Smooth muscle cell (in vitro differentiated cells): ENCODE results near the gene KIR2DL4. TPM values are rescaled to one million over a fixed set of nuclear protein-coding genes. Genes with fewer than 3 reads are reported as not detected.
"Not testable (repeated sequence)": the region's sequence is repeated elsewhere in the genome, so short reads cannot be mapped to it uniquely, and the experiment has no call there.

ENCODE experiments used
- DNase-seq: peaks from one replicate; lab custom pipeline; 2025; ENCODE audit not compliant: unreplicated experiment; lab: John Stamatoyannopoulos, UW
- H2AFZ ChIP-seq: fragments of 200-600 bp; sonication (generic); 2 replicates; pipeline ENCODE4 v1.6.0; 2016; ENCODE audit warnings: antibody characterized with exemption, low read depth, mild to moderate bottlenecking
- H3F3A ChIP-seq: fragments of 200-600 bp; sonication (generic); 2 replicates; pipeline ENCODE4 v1.6.0; 2017; ENCODE audit warnings: antibody characterized with exemption, low read depth
- H3K27ac ChIP-seq: fragments of 200-600 bp; sonication (generic); 2 replicates; pipeline ENCODE4 v1.5.1; 2016; ENCODE audit warnings: low read depth, mild to moderate bottlenecking
- H3K27me3 ChIP-seq: fragments of 200-600 bp; sonication (generic); 2 replicates; pipeline ENCODE4 v1.6.1; 2016; ENCODE audit warnings: low read depth, mild to moderate bottlenecking
- H3K36me3 ChIP-seq: fragments of 200-600 bp; sonication (generic); 2 replicates; pipeline ENCODE4 v1.5.1; 2016; ENCODE audit warnings: low read depth
- H3K4me1 ChIP-seq: fragments of 200-600 bp; sonication (generic); 2 replicates; pipeline ENCODE4 v1.5.1; 2016; ENCODE audit warnings: low read depth
- H3K4me2 ChIP-seq: fragments of 200-600 bp; sonication (generic); 2 replicates; pipeline ENCODE4 v1.6.0; 2016; ENCODE audit warnings: mild to moderate bottlenecking
- H3K4me3 ChIP-seq: fragments of 200-600 bp; sonication (generic); 2 replicates; pipeline ENCODE4 v1.5.1; 2016; ENCODE audit warnings: mild to moderate bottlenecking
- H3K79me2 ChIP-seq: fragments of 200-600 bp; sonication (generic); 2 replicates; pipeline ENCODE4 v1.6.0; 2016; ENCODE audit warnings: low read depth, mild to moderate bottlenecking
- H3K9ac ChIP-seq: fragments of 200-600 bp; sonication (generic); 2 replicates; pipeline ENCODE4 v1.6.0; 2016; ENCODE audit warnings: low read depth
- H3K9me3 ChIP-seq: fragments of 200-600 bp; sonication (generic); replicated peaks from 2 replicates; pipeline ENCODE4 v1.5.1; 2016; ENCODE audit warnings: low read depth
- H4K20me1 ChIP-seq: fragments of 200-600 bp; sonication (generic); 2 replicates; pipeline ENCODE4 v1.6.0; 2016; ENCODE audit warnings: low read depth
- CTCF ChIP-seq: fragments of 200-600 bp; sonication (generic); IDR thresholded peaks from 2 replicates; pipeline ENCODE4 v1.5.1; 2017; ENCODE audit warnings: borderline replicate concordance, mild to moderate bottlenecking, antibody characterized with exemption; ENCODE audit not compliant: insufficient read depth, poor library complexity, severe bottlenecking
- WGBS: methylation state at CpG from one replicate; pipeline ENCODE4 v1.1.7; 2016; ENCODE audit warnings: low lambda C conversion rate; 5-methylcytosine and 5-hydroxymethylcytosine counted together
- polyA plus RNA-seq: library from polyadenylated mRNA; unstranded; fragments of >200 nt; fragmentation: Nextera tagmentation; extraction: Ambion mirVana; gene quantifications from 2 replicates; pipeline ENCODE4 v1.2.1, GENCODE V29; 2016
- total RNA-seq: library from RNA; depleted of rRNA; stranded (reverse); fragments of >200 nt; gene quantifications from 2 replicates; pipeline ENCODE4 v1.2.3, GENCODE V29; 2014

Gene KIR2DL4
- total and polyA plus RNA-seq, 2 experiments from 2014 or later = not detected

- not testable (repeated sequence) for H3F3A ChIP-seq
These were observed 46.7 kb downstream of the KIR2DL4 start, which contains the start of gene KIR3DL2 for GRCh38 chr19:54850061-54850640. TSS of gene KIR3DL2 (plus strand) at chr19:54850443. CDS start at chr19:54850476, 33 bp downstream.

GRCh38 chr19:54850930-54851329, 47.5 kb downstream of the KIR2DL4 start:
- Histone ChIP-seq H3K4me2 (no peak overlapping the region), H3K9ac (no peak overlapping the region), H3K9me3 (no peaks in the 10 kb centered on the region), H4K20me1 (no peaks in the 10 kb centered on the region), H3K27ac (no peak overlapping the region), H3K36me3 (no peaks in the 10 kb centered on the region), H2AFZ (no peak overlapping the region), H3K4me1 (no peaks in the 10 kb centered on the region), H3K27me3 (no peaks in the 10 kb centered on the region), H3K79me2 (no peaks in the 10 kb centered on the region), H3K4me3 (no peak overlapping the region), H3F3A (no peaks in the 10 kb centered on the region)
- 42% methylated on average over 2 of the region's 2 CpGs for WGBS
- TF ChIP-seq CTCF = no peak
- DNase-seq = no peak

More at GRCh38 chr19:54850061-54850640, 46.7 kb downstream of the KIR2DL4 start, which contains the start of gene KIR3DL2:
- not testable (repeated sequence) for H3K36me3 ChIP-seq, H3K4me2 ChIP-seq, H3K4me1 ChIP-seq, H3K79me2 ChIP-seq, H3K27ac ChIP-seq, DNase-seq, H3K9ac ChIP-seq, H3K27me3 ChIP-seq, H4K20me1 ChIP-seq, H3K4me3 ChIP-seq, H2AFZ ChIP-seq, H3K9me3 ChIP-seq
- 85% methylated on average over 15 of the region's 16 CpGs for WGBS

DNA sequence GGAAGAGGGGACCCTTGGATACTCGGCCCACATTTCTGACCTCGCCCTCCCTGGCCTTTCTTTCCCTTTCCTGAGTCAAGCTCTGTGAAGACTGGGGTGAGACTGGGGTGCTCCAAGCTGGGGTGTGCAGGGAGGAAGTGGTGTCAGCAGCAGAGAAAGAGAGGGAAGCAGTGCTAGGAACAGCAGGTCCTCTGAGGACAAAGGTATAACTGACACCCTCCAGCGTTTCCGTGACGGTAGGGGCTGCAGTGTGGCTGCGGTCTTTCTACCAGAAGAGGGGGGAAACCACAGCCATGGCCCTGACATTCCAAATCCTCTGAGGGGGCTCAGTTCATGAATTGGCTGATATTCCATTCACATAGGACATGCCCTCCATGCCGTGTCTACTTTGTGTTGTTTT, 47.9 kb downstream of the KIR2DL4 start:
- Histone ChIP-seq H4K20me1 (no peaks in the 10 kb centered on the region), H3K9ac (no peak overlapping the region), H3K4me3 (no peak overlapping the region), H3F3A (no peaks in the 10 kb centered on the region), H3K27me3 (no peaks in the 10 kb centered on the region), H3K9me3 (no peaks in the 10 kb centered on the region), H3K36me3 (no peaks in the 10 kb centered on the region), H3K79me2 (no peaks in the 10 kb centered on the region), H3K4me2 (no peak overlapping the region), H3K27ac (no peak overlapping the region), H2AFZ (no peak overlapping the region), H3K4me1 (no peaks in the 10 kb centered on the region)
- TF ChIP-seq CTCF = no peak
- WGBS = 84% methylated on average over 7 of the region's 7 CpGs
- DNase-seq = no peak

DNA sequence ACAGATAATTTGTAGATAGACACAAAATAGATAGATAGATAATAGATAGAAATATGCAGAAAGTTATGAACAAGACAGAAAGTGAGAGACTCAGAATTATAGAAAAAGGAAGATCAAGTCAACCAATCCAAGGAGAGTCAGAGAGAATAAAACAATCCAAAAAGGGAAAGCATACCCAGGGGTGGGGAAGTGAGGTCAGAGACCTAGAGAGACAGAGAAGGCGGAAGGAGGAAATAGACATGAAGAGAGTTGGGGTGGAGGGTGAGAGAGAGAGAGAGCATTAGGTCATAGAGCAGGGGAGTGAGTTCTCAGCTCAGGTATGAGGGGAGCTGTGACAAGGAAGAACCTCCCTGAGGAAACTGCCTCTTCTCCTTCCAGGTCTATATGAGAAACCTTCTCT, 51.8 kb downstream of the KIR2DL4 start:
- not testable (repeated sequence) for H3K36me3 ChIP-seq, H3K4me2 ChIP-seq, H3K9me3 ChIP-seq, DNase-seq, H3K27ac ChIP-seq, H3K79me2 ChIP-seq, H3F3A ChIP-seq, H3K4me1 ChIP-seq, H3K9ac ChIP-seq, H3K27me3 ChIP-seq, H2AFZ ChIP-seq, H3K4me3 ChIP-seq, H4K20me1 ChIP-seq
- 62% methylated on average over 1 of the region's 1 CpG for WGBS

DNA sequence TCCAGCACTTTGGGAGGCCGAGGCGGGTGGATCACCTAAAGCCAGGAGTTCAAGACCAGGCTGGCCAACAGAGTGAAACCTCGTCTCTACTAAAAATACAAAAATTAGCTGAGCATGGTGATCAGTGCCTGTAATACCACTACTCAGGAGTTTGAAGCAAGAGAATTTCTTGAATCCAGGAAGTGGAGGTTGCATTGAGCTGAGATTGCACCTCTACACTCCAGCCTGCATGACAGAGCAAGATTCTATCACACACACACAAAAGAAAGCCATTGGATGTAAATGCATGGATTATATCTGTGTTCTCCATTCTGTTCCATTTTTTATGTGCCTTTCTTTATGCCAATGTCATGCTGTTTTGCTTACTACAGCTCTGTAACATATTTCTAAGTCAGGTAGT, 55.1 kb downstream of the KIR2DL4 start:
- not testable (repeated sequence) for H3K36me3 ChIP-seq, H3K4me3 ChIP-seq, H2AFZ ChIP-seq, H3K9me3 ChIP-seq, DNase-seq, H3K4me2 ChIP-seq, H3K79me2 ChIP-seq, H3K4me1 ChIP-seq, H3K27ac ChIP-seq, H4K20me1 ChIP-seq, H3K9ac ChIP-seq, H3K27me3 ChIP-seq, H3F3A ChIP-seq
- WGBS = 69% methylated on average over 3 of the region's 3 CpGs

- not testable (repeated sequence) for H3K36me3 ChIP-seq, H4K20me1 ChIP-seq, H3K79me2 ChIP-seq, H3K4me1 ChIP-seq, H3K9me3 ChIP-seq, H3K9ac ChIP-seq, H3K27me3 ChIP-seq, DNase-seq, H3F3A ChIP-seq, H2AFZ ChIP-seq, H3K27ac ChIP-seq, H3K4me2 ChIP-seq, H3K4me3 ChIP-seq
- 70% methylated on average over 7 of the region's 7 CpGs for WGBS
These were observed 56.0 kb downstream of the KIR2DL4 start for GRCh38 chr19:54859421-54859820.

- H3K4me3 ChIP-seq, H3K27ac ChIP-seq, H4K20me1 ChIP-seq, H3K9ac ChIP-seq, H2AFZ ChIP-seq, H3K79me2 ChIP-seq, H3K4me1 ChIP-seq, H3K36me3 ChIP-seq, H3K4me2 ChIP-seq, H3K27me3 ChIP-seq, H3K9me3 ChIP-seq, DNase-seq, H3F3A ChIP-seq: not testable (repeated sequence)
- WGBS = 73% methylated on average over 2 of the region's 3 CpGs
These were observed 60.0 kb downstream of the KIR2DL4 start for GRCh38 chr19:54863459-54863858.
